MM.1S (cell line): ENCODE measurements around the gene RNF144B.

Source experiments
- DNase-seq: peaks from one replicate; pipeline ENCODE4 v3.0.0-alpha.2; 2015
- H2AFZ ChIP-seq: fragments of 300-600 bp; sonication (generic); 2 replicates; pipeline ENCODE4 v1.6.0; 2016; ENCODE audit warnings: antibody characterized with exemption, low read length
- H3F3A ChIP-seq: fragments of 300-600 bp; sonication (generic); 2 replicates; pipeline ENCODE4 v1.6.1; 2016; ENCODE audit warnings: mild to moderate bottlenecking, antibody characterized with exemption, low read length, moderate library complexity, mixed read lengths; ENCODE audit not compliant: insufficient read depth
- H3K27ac ChIP-seq: fragments of 300-600 bp; sonication (generic); 2 replicates; pipeline ENCODE4 v1.5.1; 2016; ENCODE audit warnings: mild to moderate bottlenecking, low read length
- H3K27me3 ChIP-seq: fragments of 300-600 bp; sonication (generic); replicated peaks from 2 replicates; pipeline ENCODE4 v1.6.0; 2016; ENCODE audit warnings: low read length; ENCODE audit not compliant: insufficient read depth
- H3K36me3 ChIP-seq: fragments of 300-600 bp; sonication (generic); replicated peaks from 2 replicates; pipeline ENCODE4 v1.6.1; 2016; ENCODE audit warnings: mild to moderate bottlenecking, low read length, mixed read lengths; ENCODE audit not compliant: insufficient read depth
- H3K4me1 ChIP-seq: fragments of 300-600 bp; sonication (generic); 2 replicates; pipeline ENCODE4 v1.6.1; 2016; ENCODE audit warnings: low read length, mixed read lengths
- H3K4me2 ChIP-seq: fragments of 300-600 bp; sonication (generic); 2 replicates; pipeline ENCODE4 v1.6.0; 2016; ENCODE audit warnings: low read depth, low read length
- H3K4me3 ChIP-seq: fragments of 300-600 bp; sonication (generic); 2 replicates; pipeline ENCODE4 v1.5.1; 2016; ENCODE audit warnings: low read length, mixed read lengths
- H3K79me2 ChIP-seq: fragments of 300-600 bp; sonication (generic); 2 replicates; pipeline ENCODE4 v1.6.1; 2016; ENCODE audit warnings: mixed run types, low read length, mixed read lengths
- H3K9ac ChIP-seq: fragments of 300-600 bp; sonication (generic); 2 replicates; pipeline ENCODE4 v1.6.1; 2016; ENCODE audit warnings: low read length, mixed read lengths
- H3K9me2 ChIP-seq: fragments of 300-600 bp; sonication (generic); replicated peaks from 2 replicates; pipeline ENCODE4 v1.6.1; 2016; ENCODE audit warnings: mild to moderate bottlenecking, low read length, mixed read lengths; ENCODE audit not compliant: insufficient read depth
- H3K9me3 ChIP-seq: fragments of 300-600 bp; sonication (generic); replicated peaks from 2 replicates; pipeline ENCODE4 v1.6.1; 2016; ENCODE audit warnings: mild to moderate bottlenecking, low read length, mixed read lengths; ENCODE audit not compliant: insufficient read depth
- H4K20me1 ChIP-seq: fragments of 300-600 bp; sonication (generic); 2 replicates; pipeline ENCODE4 v1.6.1; 2016; ENCODE audit warnings: mild to moderate bottlenecking, low read length, moderate library complexity, mixed read lengths; ENCODE audit not compliant: insufficient read depth
- EZH2 ChIP-seq: fragments of 300-600 bp; sonication (generic); optimal IDR thresholded peaks from 2 replicates; pipeline ENCODE3; 2017; ENCODE audit warnings: low read depth, mild to moderate bottlenecking, antibody characterized with exemption, low read length, mixed read lengths
- EZH2phosphoT487 ChIP-seq: fragments of 300-600 bp; sonication (generic); IDR thresholded peaks from 2 replicates; pipeline ENCODE4 v1.6.1; 2018; ENCODE audit warnings: antibody characterized with exemption, low read length
- TF ChIP-seq, protein P1 (sequence below): fragments of 300-600 bp; sonication (generic); IDR thresholded peaks from 2 replicates; pipeline ENCODE4 v1.5.1; 2016; ENCODE audit warnings: antibody characterized with exemption, low read length, mixed read lengths

RNF144B gene

GRCh38 chr6:18350712-18351111, 36.4 kb upstream of the RNF144B start:
- Histone ChIP-seq H3K27me3 (no peaks in the 10 kb centered on the region), H3K4me1 (no peaks in the 10 kb centered on the region), H3K36me3 (no peaks in the 10 kb centered on the region), H3K4me2 (no peak overlapping the region), H3K9ac (no peak overlapping the region), H3K9me3 (no peaks in the 10 kb centered on the region), H4K20me1 (no peaks in the 10 kb centered on the region), H3K9me2 (no peaks in the 10 kb centered on the region), H3K4me3 (no peak overlapping the region), H3K27ac (no peak overlapping the region), H3F3A (no peaks in the 10 kb centered on the region), H3K79me2 (no peaks in the 10 kb centered on the region), H2AFZ (no peak overlapping the region)
- DNase-seq = no peak
- TF ChIP-seq, protein P1, sequence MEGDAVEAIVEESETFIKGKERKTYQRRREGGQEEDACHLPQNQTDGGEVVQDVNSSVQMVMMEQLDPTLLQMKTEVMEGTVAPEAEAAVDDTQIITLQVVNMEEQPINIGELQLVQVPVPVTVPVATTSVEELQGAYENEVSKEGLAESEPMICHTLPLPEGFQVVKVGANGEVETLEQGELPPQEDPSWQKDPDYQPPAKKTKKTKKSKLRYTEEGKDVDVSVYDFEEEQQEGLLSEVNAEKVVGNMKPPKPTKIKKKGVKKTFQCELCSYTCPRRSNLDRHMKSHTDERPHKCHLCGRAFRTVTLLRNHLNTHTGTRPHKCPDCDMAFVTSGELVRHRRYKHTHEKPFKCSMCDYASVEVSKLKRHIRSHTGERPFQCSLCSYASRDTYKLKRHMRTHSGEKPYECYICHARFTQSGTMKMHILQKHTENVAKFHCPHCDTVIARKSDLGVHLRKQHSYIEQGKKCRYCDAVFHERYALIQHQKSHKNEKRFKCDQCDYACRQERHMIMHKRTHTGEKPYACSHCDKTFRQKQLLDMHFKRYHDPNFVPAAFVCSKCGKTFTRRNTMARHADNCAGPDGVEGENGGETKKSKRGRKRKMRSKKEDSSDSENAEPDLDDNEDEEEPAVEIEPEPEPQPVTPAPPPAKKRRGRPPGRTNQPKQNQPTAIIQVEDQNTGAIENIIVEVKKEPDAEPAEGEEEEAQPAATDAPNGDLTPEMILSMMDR = no peak
- TF ChIP-seq EZH2 = no peak

DNA sequence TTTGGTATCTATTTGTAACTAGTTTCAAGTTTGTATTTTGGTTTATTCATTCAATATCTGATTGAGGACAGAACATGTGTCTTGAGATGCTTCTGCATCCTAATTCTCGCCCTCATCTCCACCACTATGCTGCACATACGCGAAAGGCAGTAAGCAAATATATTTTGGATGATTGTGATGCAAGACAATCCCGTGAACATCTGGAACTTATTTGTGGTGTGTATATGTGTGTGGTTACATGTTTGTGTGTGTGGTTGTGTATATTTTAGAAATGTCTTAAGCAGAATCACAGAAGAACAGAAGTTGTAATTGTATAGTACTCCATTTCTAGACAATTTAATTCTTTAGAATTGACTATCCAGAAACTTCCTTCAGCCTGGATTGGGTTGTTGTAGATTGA, 35.1 kb upstream of the RNF144B start:
- H3K27ac ChIP-seq = no peak overlapping the region
- no peak overlapping the region for H2AFZ ChIP-seq
- TF ChIP-seq, protein P1 = no peak
- TF ChIP-seq EZH2phosphoT487 (no peak), EZH2 (no peak)
- H3K4me1 ChIP-seq = no peaks in the 10 kb centered on the region
- no peak overlapping the region for H3K9ac ChIP-seq
- H3K27me3 ChIP-seq = no peaks in the 10 kb centered on the region
- H3K9me3 ChIP-seq = no peaks in the 10 kb centered on the region
- H3K4me3 ChIP-seq = no peak overlapping the region
- H3K79me2 ChIP-seq = no peaks in the 10 kb centered on the region
- H3F3A ChIP-seq = no peaks in the 10 kb centered on the region
- H4K20me1 ChIP-seq = no peaks in the 10 kb centered on the region
- no peak overlapping the region for H3K4me2 ChIP-seq
- H3K36me3 ChIP-seq = no peaks in the 10 kb centered on the region
- no peak for DNase-seq
- H3K9me2 ChIP-seq = no peaks in the 10 kb centered on the region

GRCh38 chr6:18352842-18353241, 34.3 kb upstream of the RNF144B start:
- Histone ChIP-seq H3K9me3 (no peaks in the 10 kb centered on the region), H3K4me2 (no peak overlapping the region), H3K9ac (no peak overlapping the region), H3K4me3 (no peak overlapping the region), H2AFZ (no peak overlapping the region), H3K79me2 (no peaks in the 10 kb centered on the region), H3F3A (no peaks in the 10 kb centered on the region), H3K9me2 (no peaks in the 10 kb centered on the region), H3K4me1 (no peaks in the 10 kb centered on the region), H3K27me3 (no peaks in the 10 kb centered on the region), H3K27ac (no peak overlapping the region), H3K36me3 (no peaks in the 10 kb centered on the region), H4K20me1 (no peaks in the 10 kb centered on the region)
- TF ChIP-seq, protein P1 = no peak
- TF ChIP-seq EZH2 (no peak), EZH2phosphoT487 (no peak)
- no peak for DNase-seq
